Measurements from ENCODE around the gene AHSG.

DNA sequence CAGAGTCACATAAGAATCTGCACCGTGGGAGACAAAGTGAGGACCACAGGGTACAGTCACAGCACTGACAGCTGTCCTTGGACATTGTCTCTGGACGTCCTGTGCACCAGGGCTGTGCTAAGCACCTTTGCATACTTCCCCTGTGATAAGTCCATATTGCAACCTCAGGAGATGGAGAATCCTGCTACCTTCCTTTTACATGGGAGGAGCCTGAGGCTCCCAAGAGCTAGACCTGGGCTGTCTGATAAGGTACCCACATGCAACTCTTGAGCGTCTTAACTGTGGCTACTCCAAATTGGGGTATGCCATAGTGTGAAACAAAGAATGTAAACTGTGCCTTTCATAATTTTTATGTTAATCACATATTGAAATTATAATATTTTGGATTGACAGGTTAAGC lies 24.8 kb downstream of the AHSG start:
- no peak for TF ChIP-seq CTCF (IDR thresholded peaks at IDR 0.05)
- no peak for TF ChIP-seq POLR2A (IDR thresholded peaks at IDR 0.05)
